Mesenchymal stem cell (in vitro differentiated cells and primary cell): ENCODE measurements around the gene ZDHHC15.
"Not testable (repeated sequence)": the region's sequence is repeated elsewhere in the genome, so short reads cannot be mapped to it uniquely, and the experiment has no call there.

Source experiments
- DNase-seq: peaks from one replicate; pipeline ENCODE4 v3.0.0-alpha.2; 2013
- H2AFZ ChIP-seq: one replicate; pipeline ENCODE4 v1.6.1; 2013; ENCODE audit warnings: low read depth, mild to moderate bottlenecking, control low read depth, inconsistent platforms, low read length, moderate library complexity
- H2AK5ac ChIP-seq: 2 replicates; pipeline ENCODE4 v1.6.1; 2013; ENCODE audit warnings: low read length, moderate library complexity, mild to moderate bottlenecking, inconsistent platforms; ENCODE audit not compliant: severe bottlenecking
- H2BK120ac ChIP-seq: one replicate; pipeline ENCODE4 v1.6.1; 2013; ENCODE audit warnings: low read depth, mild to moderate bottlenecking, inconsistent platforms, low read length, moderate library complexity
- H2BK12ac ChIP-seq, 2 experiments: one replicate each; pipeline ENCODE4 v1.6.1; 2013; ENCODE audit warnings: inconsistent platforms in 2 of 2, low read length in 2 of 2, mild to moderate bottlenecking in 2 of 2, moderate library complexity in 2 of 2, control low read depth in 1 of 2
- H2BK15ac ChIP-seq: one replicate; pipeline ENCODE4 v1.6.1; 2013; ENCODE audit warnings: mild to moderate bottlenecking, low read depth, inconsistent platforms; ENCODE audit not compliant: poor library complexity, severe bottlenecking
- H2BK5ac ChIP-seq: 2 replicates; pipeline ENCODE4 v1.6.1; 2013; ENCODE audit warnings: low read depth, mild to moderate bottlenecking, low read length, control low read depth, inconsistent platforms; ENCODE audit not compliant: poor library complexity, severe bottlenecking
- H3K14ac ChIP-seq, 2 experiments: one replicate each; pipeline ENCODE4 v1.6.1; 2013; ENCODE audit warnings: inconsistent platforms in 2 of 2, low read length in 2 of 2, control low read depth in 1 of 2, mild to moderate bottlenecking in 1 of 2, moderate library complexity in 1 of 2
- H3K18ac ChIP-seq, 2 experiments: one replicate each; pipeline ENCODE4 v1.6.1; 2013; ENCODE audit warnings: inconsistent platforms in 2 of 2, low read length in 2 of 2, control low read depth in 1 of 2, low read depth in 1 of 2, mild to moderate bottlenecking in 1 of 2
- H3K23ac ChIP-seq, 2 experiments: one replicate each; pipeline ENCODE4 v1.6.1; 2013; ENCODE audit warnings: inconsistent platforms in 2 of 2, low read length in 2 of 2, mild to moderate bottlenecking in 2 of 2, moderate library complexity in 2 of 2, control low read depth in 1 of 2
- H3K27ac ChIP-seq: 2 replicates; pipeline ENCODE4 v1.5.1; 2013; ENCODE audit warnings: mild to moderate bottlenecking, moderate library complexity, low read length, control low read depth, inconsistent platforms; ENCODE audit not compliant: poor library complexity, severe bottlenecking
- H3K27me3 ChIP-seq, 2 experiments: 2 replicates each; pipeline versions ENCODE4 v1.6.1 to v1.7.0; 2013; ENCODE audit warnings: low read length in 2 of 2, mild to moderate bottlenecking in 2 of 2, moderate library complexity in 2 of 2, control low read depth in 1 of 2, inconsistent platforms in 1 of 2; ENCODE audit not compliant: control insufficient read depth in 1 of 2, insufficient read depth in 1 of 2
- H3K36me3 ChIP-seq, 2 experiments: 2 replicates each; pipeline versions ENCODE4 v1.6.1 to v1.7.0; 2013; ENCODE audit warnings: low read length in 2 of 2, control low read depth in 1 of 2, inconsistent platforms in 1 of 2, low read depth in 1 of 2, mild to moderate bottlenecking in 1 of 2; ENCODE audit not compliant: insufficient read depth in 2 of 2, control insufficient read depth in 1 of 2
- H3K4ac ChIP-seq, 2 experiments: one replicate each; pipeline ENCODE4 v1.6.1; 2013; ENCODE audit warnings: inconsistent platforms in 2 of 2, low read length in 2 of 2, mild to moderate bottlenecking in 2 of 2, moderate library complexity in 2 of 2, control low read depth in 1 of 2, low read depth in 1 of 2
- H3K4me1 ChIP-seq: 2 replicates; pipeline ENCODE4 v1.6.1; 2013; ENCODE audit warnings: low read depth, low read length, control low read depth; ENCODE audit not compliant: control insufficient read depth, insufficient read depth
- H3K4me2 ChIP-seq: 2 replicates; pipeline ENCODE4 v1.6.1; 2013; ENCODE audit warnings: low read length, mild to moderate bottlenecking, inconsistent platforms; ENCODE audit not compliant: poor library complexity, severe bottlenecking
- H3K4me3 ChIP-seq, 2 experiments: 2 replicates each; pipeline versions ENCODE4 v1.5.1 to v1.7.0; 2013; ENCODE audit warnings: low read length in 2 of 2, mild to moderate bottlenecking in 2 of 2, control low read depth in 1 of 2, low read depth in 1 of 2; ENCODE audit not compliant: insufficient read depth in 1 of 2
- H3K79me1 ChIP-seq: replicated peaks from 2 replicates; pipeline ENCODE4 v1.6.1; 2013; ENCODE audit warnings: mild to moderate bottlenecking, control low read depth, low read length, inconsistent platforms; ENCODE audit not compliant: poor library complexity, severe bottlenecking
- H3K9ac ChIP-seq: 2 replicates; pipeline ENCODE4 v1.7.0; 2013; ENCODE audit warnings: mild to moderate bottlenecking, low read length, moderate library complexity
- H3K9me3 ChIP-seq: 2 replicates; pipeline ENCODE4 v1.7.0; 2013; ENCODE audit warnings: mild to moderate bottlenecking, low read length; ENCODE audit not compliant: control insufficient read depth
- H4K8ac ChIP-seq: one replicate; pipeline ENCODE4 v1.6.1; 2013; ENCODE audit warnings: inconsistent platforms, mild to moderate bottlenecking, low read length, moderate library complexity
- H4K91ac ChIP-seq: one replicate; pipeline ENCODE4 v1.6.1; 2013; ENCODE audit warnings: mild to moderate bottlenecking, low read length, inconsistent platforms
- WGBS: methylation state at CpG from one replicate; pipeline ENCODE4 v1.1.7; 2013; ENCODE audit warnings: mixed read lengths; 5-methylcytosine and 5-hydroxymethylcytosine counted together

ZDHHC15 gene

GRCh38 chrX:75366861-75367260 is 156.0 kb downstream of the ZDHHC15 start:
- H3K18ac ChIP-seq, result no peak overlapping the region
- H4K91ac ChIP-seq, result no peak overlapping the region
- H3K79me1 ChIP-seq, result no peaks in the 10 kb centered on the region
- H2BK120ac ChIP-seq, result no peak overlapping the region
- H2BK5ac ChIP-seq, result no peak overlapping the region
- no peak overlapping the region for H3K4ac ChIP-seq
- H3K23ac ChIP-seq, result no peak overlapping the region
- H3K14ac ChIP-seq, result no peak overlapping the region
- no peak overlapping the region for H3K4me3 ChIP-seq
- no peak overlapping the region for H4K8ac ChIP-seq
- H3K27ac ChIP-seq, result no peak overlapping the region
- H3K36me3 ChIP-seq, result no peaks in the 10 kb centered on the region
- no peaks in the 10 kb centered on the region for H3K27me3 ChIP-seq
- no peaks in the 10 kb centered on the region for H3K4me1 ChIP-seq
- WGBS, result 92% methylated on average over 2 of the region's 2 CpGs
- no peak overlapping the region for H2AK5ac ChIP-seq
- H3K4me2 ChIP-seq, result no peak overlapping the region
- H3K9me3 ChIP-seq, result peaks cover 30% of the 10 kb centered on the region
- no peak overlapping the region for H2BK12ac ChIP-seq
- no peak overlapping the region for H2BK15ac ChIP-seq
- no peak for DNase-seq
- no peak overlapping the region for H3K9ac ChIP-seq
- no peak overlapping the region for H2AFZ ChIP-seq

- Histone ChIP-seq H3K14ac (no peak overlapping the region), H3K4ac (no peak overlapping the region), H2BK5ac (no peak overlapping the region), H3K9me3 (peaks cover 30% of the 10 kb centered on the region), H2AFZ (no peak overlapping the region), H2BK15ac (no peak overlapping the region), H2BK12ac (no peak overlapping the region), H2BK120ac (no peak overlapping the region), H3K9ac (no peak overlapping the region), H2AK5ac (no peak overlapping the region), H3K18ac (no peak overlapping the region), H3K4me2 (no peak overlapping the region), H3K27me3 (no peaks in the 10 kb centered on the region), H3K4me3 (no peak overlapping the region), H3K27ac (no peak overlapping the region), H4K91ac (no peak overlapping the region), H4K8ac (no peak overlapping the region), H3K23ac (no peak overlapping the region), H3K4me1 (no peaks in the 10 kb centered on the region), H3K79me1 (no peaks in the 10 kb centered on the region), H3K36me3 (no peaks in the 10 kb centered on the region)
- 57% methylated on average over 1 of the region's 1 CpG for WGBS
- no peak for DNase-seq
Observed at GRCh38 chrX:75365243-75365975, 157.4 kb downstream of the ZDHHC15 start.

GRCh38 chrX:75361788-75362187 is 161.0 kb downstream of the ZDHHC15 start:
- Histone ChIP-seq H3K4me1 (no peaks in the 10 kb centered on the region), H3K14ac (no peak overlapping the region), H3K4ac (no peak overlapping the region), H3K27ac (no peak overlapping the region), H2BK120ac (no peak overlapping the region), H2BK5ac (no peak overlapping the region), H3K27me3 (no peaks in the 10 kb centered on the region), H4K8ac (no peak overlapping the region), H2AFZ (no peak overlapping the region), H3K23ac (no peak overlapping the region), H3K18ac (no peak overlapping the region), H3K9ac (no peak overlapping the region), H3K4me3 (no peak overlapping the region), H2BK12ac (no peak overlapping the region), H2BK15ac (no peak overlapping the region), H4K91ac (no peak overlapping the region), H2AK5ac (no peak overlapping the region), H3K4me2 (no peak overlapping the region), H3K79me1 (no peaks in the 10 kb centered on the region), H3K36me3 (no peaks in the 10 kb centered on the region), H3K9me3 (peaks cover 30% of the 10 kb centered on the region)
- DNase-seq, result no peak

GRCh38 chrX:75348601-75349000 is 174.2 kb downstream of the ZDHHC15 start:
- not testable (repeated sequence) for H3K14ac ChIP-seq, H3K9me3 ChIP-seq, H2BK120ac ChIP-seq, H2AK5ac ChIP-seq, H2BK5ac ChIP-seq, H3K23ac ChIP-seq, H3K4me2 ChIP-seq, H3K9ac ChIP-seq, H3K36me3 ChIP-seq, H4K91ac ChIP-seq, H3K4ac ChIP-seq, H2AFZ ChIP-seq, H3K27me3 ChIP-seq, H3K4me3 ChIP-seq, H3K79me1 ChIP-seq, H2BK15ac ChIP-seq, H3K18ac ChIP-seq, H4K8ac ChIP-seq, H3K4me1 ChIP-seq, H2BK12ac ChIP-seq, DNase-seq, H3K27ac ChIP-seq
